C4-2B (cell line): ENCODE data around the gene SLC11A1.

Experiments used
- H3K27ac ChIP-seq: fragments of 450-650 bp; 2 replicates; pipeline ENCODE4 v1.5.1; 2017
- CTCF ChIP-seq: fragments of 450-650 bp; conservative IDR thresholded peaks from 2 replicates; pipeline ENCODE4 v1.5.1; 2017; ENCODE audit warnings: mild to moderate bottlenecking
- ZFX ChIP-seq: fragments of 450-650 bp; IDR thresholded peaks from 2 replicates; pipeline ENCODE4 v1.6.1; 2017

The SLC11A1 gene

DNA sequence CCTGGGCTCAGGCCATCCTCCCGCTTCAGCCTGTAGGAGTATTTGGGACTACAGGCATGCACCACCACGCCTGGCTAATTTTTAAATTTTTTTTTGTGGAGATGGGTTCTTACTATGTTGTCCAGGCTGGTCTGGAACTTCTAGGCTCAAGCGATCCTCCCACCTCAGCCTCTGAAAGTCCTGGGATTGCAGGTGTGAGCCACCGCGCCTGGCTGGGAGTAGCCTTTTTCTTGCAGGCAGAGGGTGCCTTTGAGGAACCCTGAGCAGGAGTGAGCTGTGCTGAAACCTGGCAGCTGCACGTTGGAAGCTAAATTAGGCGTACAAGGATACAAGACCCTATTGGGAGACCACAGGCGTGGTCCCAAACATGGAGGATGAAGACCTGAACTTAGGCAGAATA lies 25.6 kb downstream of the SLC11A1 start:
- no peak for TF ChIP-seq ZFX
- no peak for TF ChIP-seq CTCF
- H3K27ac ChIP-seq: peak overlapping the region; percentile 72

DNA sequence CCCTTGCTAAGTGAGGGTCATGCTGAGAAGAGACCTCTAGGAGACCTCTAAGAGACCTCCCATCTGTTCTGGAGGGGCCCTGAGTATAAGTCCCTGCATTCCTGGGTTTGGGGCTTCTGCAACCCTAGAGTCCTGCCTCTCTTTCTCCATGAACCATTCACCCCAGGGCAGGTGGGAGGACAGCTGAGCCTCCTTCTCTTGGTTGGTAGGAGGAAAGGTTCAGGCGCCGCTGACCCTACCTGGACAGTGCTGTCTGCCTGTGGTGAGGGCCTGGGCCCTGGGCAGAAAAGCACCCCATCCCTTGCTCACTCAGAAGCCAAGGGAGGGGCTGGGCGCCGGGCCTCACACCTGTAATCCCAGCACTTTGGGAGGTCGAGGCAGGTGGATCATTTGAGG lies 36.2 kb downstream of the SLC11A1 start:
- no peak overlapping the region for H3K27ac ChIP-seq
- TF ChIP-seq ZFX: no peak
- no peak for TF ChIP-seq CTCF

DNA sequence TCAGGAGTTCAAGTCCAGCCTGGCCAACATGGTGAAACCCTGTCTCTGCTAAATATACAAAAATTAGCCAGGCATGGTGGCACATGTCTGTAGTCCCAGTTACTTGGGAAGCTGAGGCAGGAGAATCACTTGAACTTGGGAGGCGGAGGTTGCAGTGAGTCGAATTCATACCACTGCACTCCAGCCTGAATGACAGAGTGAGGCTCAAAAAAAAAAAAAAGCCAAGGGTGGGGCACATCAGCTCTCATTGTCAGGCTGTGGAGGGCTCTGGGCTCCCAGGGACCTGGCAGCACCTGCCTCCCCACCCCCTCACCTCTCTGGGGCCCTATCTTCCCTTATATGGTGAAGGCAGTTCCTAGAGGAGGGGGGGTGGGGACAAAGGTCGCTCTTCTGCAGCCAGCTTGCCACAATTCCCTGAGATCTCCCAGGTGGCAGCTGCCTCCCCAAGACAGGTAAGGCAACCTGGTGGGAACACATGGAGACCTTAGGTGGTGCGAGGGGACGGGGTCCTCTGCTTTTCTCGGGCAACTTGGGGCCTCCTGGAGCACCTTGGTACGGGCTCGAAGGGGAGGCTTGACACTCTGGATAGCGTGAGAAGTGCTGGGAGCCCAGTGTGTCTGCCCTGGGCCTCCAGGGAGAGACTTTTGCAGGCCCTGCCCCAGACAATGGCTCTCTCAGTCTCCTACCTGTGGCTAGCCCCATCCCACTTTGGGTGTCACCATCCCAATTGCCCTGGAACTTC lies 36.8 kb downstream of the SLC11A1 start, which contains the start of gene VIL1:
Gene VIL1, plus strand, starts transcription at position 407 of the 742 bp plus-strand sequence. CDS start 4,656 bp downstream, outside the sequence.
- TF ChIP-seq ZFX (no peak), CTCF (no peak)
- H3K27ac ChIP-seq: no peak within 1 kb of the TSS

DNA sequence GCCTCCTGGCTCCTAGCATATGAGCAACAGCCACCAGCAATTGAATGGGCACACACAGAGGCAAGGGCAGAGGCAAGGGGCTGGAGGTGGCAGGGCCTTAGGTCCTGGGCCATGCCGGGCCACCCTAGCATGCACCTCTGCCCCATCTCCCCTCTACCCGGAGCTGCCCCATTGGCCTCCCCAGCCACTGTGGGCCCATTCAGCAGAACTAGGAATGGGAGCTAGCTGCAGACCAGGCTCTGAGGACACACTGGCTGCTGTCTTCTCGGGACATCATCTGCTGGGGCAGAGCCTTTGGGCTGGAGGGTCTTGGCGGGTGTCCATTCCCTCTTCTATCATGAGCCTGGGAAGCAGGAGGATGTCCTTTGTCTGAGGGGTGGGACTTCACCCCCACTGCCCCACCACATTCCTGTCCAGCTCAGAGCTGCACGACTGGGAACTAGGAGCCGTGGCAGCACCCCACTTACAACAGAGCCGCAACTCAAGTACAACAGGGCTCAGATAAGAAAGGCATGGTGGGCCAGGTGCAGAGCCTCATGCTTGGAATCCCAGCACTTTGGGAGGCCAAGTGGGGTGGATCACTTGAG lies 37.6 kb downstream of the SLC11A1 start:
- no peak overlapping the region for H3K27ac ChIP-seq
- no peak for TF ChIP-seq CTCF
- TF ChIP-seq ZFX: no peak

GRCh38 chr2:218421027-218421426 lies 39.0 kb downstream of the SLC11A1 start:
- TF ChIP-seq ZFX (no peak), CTCF (no peak)
- no peak overlapping the region for H3K27ac ChIP-seq

- TF ChIP-seq ZFX (no peak), CTCF (no peak)
- H3K27ac ChIP-seq: no peak overlapping the region
Observed at GRCh38 chr2:218422403-218423086, 40.5 kb downstream of the SLC11A1 start.

DNA sequence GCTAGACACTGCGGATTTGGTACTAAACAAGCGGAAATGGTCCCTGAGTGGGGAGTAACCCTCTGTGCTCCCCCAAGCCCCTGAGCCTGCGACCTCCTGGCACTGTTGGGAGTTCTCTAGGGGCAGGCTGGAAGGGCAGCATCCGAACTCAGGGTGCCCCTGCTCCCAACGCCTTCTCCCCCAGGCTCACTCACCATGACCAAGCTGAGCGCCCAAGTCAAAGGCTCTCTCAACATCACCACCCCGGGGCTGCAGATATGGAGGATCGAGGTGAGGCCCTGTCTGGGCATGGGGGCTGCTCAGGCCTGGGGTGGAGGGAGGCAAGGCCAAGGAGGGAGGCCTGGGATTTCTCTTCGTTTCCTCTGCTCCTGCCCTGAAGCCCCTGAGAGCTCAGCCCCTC lies 41.5 kb downstream of the SLC11A1 start:
- TF ChIP-seq CTCF (no peak), ZFX (no peak)
- no peak overlapping the region for H3K27ac ChIP-seq
